HG03432 (cell line): ENCODE results near the gene PPP1R2B.
A peak's percentile ranks its signal among the peaks of the same experiment; 100 is the strongest.

ENCODE experiments used
- ATAC-seq: cut with Tn5 transposase; IDR thresholded peaks from one replicate; pipeline ENCODE4 v1.9.1; 2021; ENCODE audit warnings: mild to moderate bottlenecking, moderate library complexity; ENCODE audit not compliant: unreplicated experiment

The PPP1R2B gene

DNA sequence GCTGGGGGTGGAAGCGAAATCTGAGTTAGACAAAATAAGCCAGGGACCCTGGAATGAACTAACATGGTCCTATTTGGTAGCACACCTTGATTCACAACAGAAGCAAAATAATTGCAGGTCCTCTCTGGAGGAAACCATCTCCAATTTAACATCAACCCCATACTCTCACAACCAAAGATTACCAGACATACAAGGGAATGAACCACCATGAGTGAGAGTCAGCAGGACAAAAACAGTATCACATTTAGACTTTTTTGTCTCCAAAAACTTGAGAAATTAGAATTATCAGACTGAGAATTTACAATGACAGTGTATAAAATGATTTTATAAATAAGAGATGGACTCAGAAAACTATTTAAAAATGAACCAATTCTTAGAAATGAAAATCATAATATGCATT lies 21.1 kb downstream of the PPP1R2B start:
- no peak for ATAC-seq

DNA sequence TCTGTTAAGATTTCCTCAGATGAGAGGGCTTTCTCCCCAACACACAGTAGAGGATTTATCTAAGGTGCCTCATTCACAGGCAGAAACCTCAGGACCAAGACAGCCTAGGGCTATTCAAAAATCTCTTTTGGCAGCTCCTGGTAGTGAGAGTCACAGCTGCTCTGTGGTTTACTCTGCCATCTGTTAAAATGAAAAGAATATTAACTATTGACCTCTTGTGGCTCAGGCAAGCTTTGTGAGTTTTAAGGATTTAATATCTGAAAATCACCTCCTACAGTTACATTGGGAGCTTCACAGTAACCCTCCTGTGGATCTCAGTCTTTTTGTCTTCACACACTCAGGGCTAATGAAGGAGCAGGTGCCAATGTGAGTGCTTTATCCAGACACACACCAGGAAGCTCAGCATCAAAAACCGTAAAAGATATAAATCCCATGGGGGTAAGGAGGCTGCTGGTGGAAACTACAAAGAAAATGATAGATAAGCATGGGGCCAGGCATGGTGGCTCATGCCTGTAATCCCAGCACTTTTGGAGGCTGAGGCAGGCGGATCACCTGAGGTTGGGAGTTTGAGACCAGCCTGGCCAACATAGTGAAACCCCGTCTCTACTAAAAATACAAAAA lies 29.7 kb downstream of the PPP1R2B start:
- ATAC-seq = peak; percentile 96

DNA sequence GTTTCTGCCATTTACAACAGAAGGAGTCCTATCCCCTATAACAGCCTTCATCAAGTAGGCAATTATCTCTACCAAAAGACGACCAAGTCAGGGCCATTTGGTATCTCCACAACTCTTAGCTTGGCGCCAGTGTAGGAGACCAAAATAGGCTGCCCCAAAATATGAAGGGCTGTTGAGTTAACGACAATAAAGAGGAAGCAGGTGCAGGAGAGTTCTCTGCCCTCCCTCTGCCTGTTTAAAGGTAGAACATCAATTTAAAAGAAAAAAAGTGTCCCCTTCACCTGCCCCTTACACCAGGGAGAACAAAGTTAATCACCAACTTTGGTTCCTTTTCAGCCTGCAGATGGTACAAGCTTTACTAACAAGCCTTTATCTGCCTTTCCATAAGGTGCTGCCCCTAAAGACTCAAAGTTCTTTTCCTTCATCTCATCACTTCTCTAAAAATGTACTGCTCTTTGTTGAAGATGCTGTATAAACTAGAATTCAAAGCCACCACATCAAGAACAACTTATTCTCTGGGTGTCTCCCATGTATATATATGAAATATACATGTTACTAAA lies 33.3 kb downstream of the PPP1R2B start:
- peak; percentile 21 for ATAC-seq

DNA sequence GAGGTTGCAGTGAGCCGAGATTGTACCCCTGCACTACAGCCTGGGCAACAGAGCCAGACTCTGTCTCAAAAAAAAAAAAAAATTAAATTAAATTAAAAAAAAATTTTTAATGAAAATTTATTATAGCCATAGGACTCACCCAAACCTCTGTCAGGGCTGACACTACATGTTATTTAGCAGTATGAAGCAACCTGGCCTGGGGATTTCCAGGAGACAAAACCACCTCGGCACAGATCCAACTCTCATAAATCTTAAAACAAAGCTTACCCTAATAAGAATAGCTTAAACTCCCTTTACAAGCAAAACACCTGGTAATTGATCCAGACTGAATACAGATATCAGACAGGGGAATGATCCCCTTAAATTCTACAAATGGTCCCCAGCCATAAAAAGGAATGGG lies 38.4 kb downstream of the PPP1R2B start:
- peak; percentile 54 for ATAC-seq

DNA sequence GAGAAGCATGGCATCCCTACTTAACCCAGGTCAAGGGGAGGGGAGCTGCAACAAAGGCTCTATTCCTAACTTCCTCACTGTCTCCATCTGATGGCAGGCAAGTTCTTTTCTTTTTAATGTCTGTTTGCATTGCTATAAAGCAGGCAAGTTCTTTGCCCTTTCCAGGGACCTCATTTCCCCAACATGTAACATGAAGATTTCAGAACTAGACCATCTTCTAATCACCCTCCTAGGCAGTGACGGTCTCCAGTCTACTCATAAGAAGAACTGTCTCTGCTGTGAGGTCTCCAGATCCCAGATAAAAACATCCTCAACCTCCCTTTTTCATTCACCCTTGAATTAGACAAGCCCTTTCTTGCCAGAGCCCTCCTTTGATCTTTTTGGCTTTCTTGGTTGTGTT lies 42.1 kb downstream of the PPP1R2B start:
- ATAC-seq = peak; percentile 37

DNA sequence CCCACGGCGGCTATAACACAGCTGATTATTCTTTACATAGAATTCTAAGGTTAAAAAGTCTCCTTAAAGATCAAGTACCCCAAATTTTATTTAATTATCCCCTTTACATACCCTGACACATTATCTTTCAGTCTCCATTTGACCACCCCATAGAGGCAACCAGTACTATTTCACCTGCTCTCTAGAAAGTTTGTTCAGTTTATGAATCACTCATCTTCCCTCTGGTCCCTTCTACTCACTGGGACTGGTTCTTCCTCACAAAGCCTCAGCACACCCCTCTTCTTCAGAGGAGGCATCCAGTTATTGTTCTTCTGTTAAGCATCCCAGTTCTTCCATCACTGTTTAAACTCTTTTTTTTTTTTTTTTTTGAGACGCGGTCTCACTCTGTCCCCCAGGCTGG lies 42.8 kb downstream of the PPP1R2B start:
- no peak for ATAC-seq

DNA sequence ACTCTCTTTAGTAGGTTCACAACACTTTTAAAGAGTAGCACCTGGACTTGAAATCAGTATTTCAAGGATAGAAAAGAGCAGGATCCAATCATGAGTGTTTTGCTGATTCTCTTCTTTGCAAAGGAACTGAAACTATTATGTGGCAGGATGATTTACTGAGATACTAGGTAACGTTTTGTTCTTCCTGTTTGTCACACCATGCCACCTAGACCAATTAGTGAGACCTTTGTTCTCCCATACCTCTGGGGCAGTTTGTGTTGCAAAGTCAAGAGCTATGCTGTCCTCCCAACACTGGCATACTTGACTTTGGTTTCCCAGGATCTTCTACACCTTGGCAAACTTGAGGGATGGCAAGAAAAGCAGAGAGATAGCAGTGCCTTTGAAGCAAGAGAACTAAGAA lies 43.4 kb downstream of the PPP1R2B start:
- ATAC-seq = peak; percentile 77

DNA sequence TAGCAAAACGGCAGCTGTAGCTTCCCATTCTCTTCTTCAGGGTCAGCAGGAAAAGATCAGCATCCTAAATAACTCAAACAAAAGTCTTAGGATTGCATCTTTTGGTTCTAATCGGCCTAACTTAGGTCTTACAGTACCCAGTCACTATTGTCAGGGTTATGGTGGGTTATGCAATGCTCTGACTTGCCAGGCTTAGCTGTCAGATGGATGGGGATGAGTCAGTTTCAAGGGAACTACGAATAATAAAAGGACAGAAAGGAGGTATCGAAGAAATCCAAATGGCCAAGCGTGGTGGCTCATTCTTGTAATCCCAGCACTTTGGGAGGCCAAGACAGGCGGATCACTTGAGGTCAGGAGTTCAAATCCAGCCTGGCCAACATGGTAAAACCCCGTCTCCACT lies 46.5 kb downstream of the PPP1R2B start:
- no peak for ATAC-seq
